ENCODE data around the gene PGAM5. TPM values are rescaled to one million over a fixed set of nuclear protein-coding genes. Genes with fewer than 3 reads are reported as not detected.

PGAM5 gene
- total RNA-seq, 4 donors from 2014 or later = 23.8 to 29.6 (median 26.1) TPM

GRCh38 chr12:132700212-132700822, 10.3 kb upstream of the PGAM5 start:
- H3K36me3 ChIP-seq = peaks cover 0 to 96% of the 10 kb centered on the region in 2 donors
- H3K27ac ChIP-seq = no peak overlapping the region
- no peak for ATAC-seq
- WGBS, 2 donors (ENCODE audit: low coverage in 1 of 2) = 86 to 92% methylated on average over 8 to 10 of the region's 10 CpGs
- H3K9me3 ChIP-seq = no peaks in the 10 kb centered on the region
- no peaks in the 10 kb centered on the region for H3K4me1 ChIP-seq
- no peak overlapping the region for H3K4me3 ChIP-seq
- TF ChIP-seq CTCF (IDR thresholded peaks at IDR 0.05) (no peak), POLR2AphosphoS5 (IDR thresholded peaks at IDR 0.05) (no peak), EP300 (IDR thresholded peaks at IDR 0.05) (no peak), POLR2A (IDR thresholded peaks at IDR 0.05) (no peak)
- no peaks in the 10 kb centered on the region for H3K27me3 ChIP-seq

GRCh38 chr12:132702640-132703039, 8.0 kb upstream of the PGAM5 start:
- Histone ChIP-seq H3K4me3 (no peak overlapping the region), H3K36me3 (peaks cover 0 to 79% of the 10 kb centered on the region in 2 donors), H3K27me3 (no peaks in the 10 kb centered on the region), H3K27ac (no peak overlapping the region), H3K9me3 (no peaks in the 10 kb centered on the region), H3K4me1 (no peaks in the 10 kb centered on the region)
- no peak for TF ChIP-seq CTCF (IDR thresholded peaks at IDR 0.05)
- no peak for TF ChIP-seq EP300 (IDR thresholded peaks at IDR 0.05)
- no peak for TF ChIP-seq POLR2A (IDR thresholded peaks at IDR 0.05)
- no peak for TF ChIP-seq POLR2AphosphoS5 (IDR thresholded peaks at IDR 0.05)
- WGBS, 2 donors (ENCODE audit: low coverage in 1 of 2) = no CpG with 5 or more reads among the region's 4 CpGs
- ATAC-seq = no peak

- Histone ChIP-seq H3K27me3 (no peaks in the 10 kb centered on the region), H3K27ac (no peak overlapping the region), H3K4me3 (no peak overlapping the region), H3K4me1 (no peaks in the 10 kb centered on the region), H3K36me3 (peaks cover 0 to 69% of the 10 kb centered on the region in 2 donors), H3K9me3 (no peaks in the 10 kb centered on the region)
- WGBS, 2 donors (ENCODE audit: low coverage in 1 of 2) = 81 to 97% methylated on average over 5 to 9 of the region's 9 CpGs
- no peak for ATAC-seq
- TF ChIP-seq POLR2A (IDR thresholded peaks at IDR 0.05) = no peak
- TF ChIP-seq POLR2AphosphoS5 (IDR thresholded peaks at IDR 0.05) = no peak
- no peak for TF ChIP-seq EP300 (IDR thresholded peaks at IDR 0.05)
- no peak for TF ChIP-seq CTCF (IDR thresholded peaks at IDR 0.05)
These were observed 7.0 kb upstream of the PGAM5 start for GRCh38 chr12:132703641-132704040.

- Histone ChIP-seq H3K27ac (no peak overlapping the region), H3K4me3 (no peak overlapping the region), H3K9me3 (no peaks in the 10 kb centered on the region), H3K4me1 (peaks cover 0 to 22% (median 10%) of the 10 kb centered on the region in 3 donors), H3K27me3 (no peaks in the 10 kb centered on the region), H3K36me3 (peaks cover 0 to 33% of the 10 kb centered on the region in 2 donors)
- WGBS, 2 donors (ENCODE audit: low coverage in 1 of 2) = 96 to 100% methylated on average over 3 to 6 of the region's 6 CpGs
- ATAC-seq = no peak
- TF ChIP-seq EP300 (IDR thresholded peaks at IDR 0.05) (no peak), CTCF (IDR thresholded peaks at IDR 0.05) (no peak), POLR2AphosphoS5 (IDR thresholded peaks at IDR 0.05) (no peak), POLR2A (IDR thresholded peaks at IDR 0.05) (no peak)
These were observed 3.4 kb upstream of the PGAM5 start for GRCh38 chr12:132707241-132707640.

GRCh38 chr12:132708150-132708549, 2.5 kb upstream of the PGAM5 start:
- Histone ChIP-seq H3K4me1 (peaks cover 0 to 31% (median 10%) of the 10 kb centered on the region in 3 donors), H3K27me3 (no peaks in the 10 kb centered on the region), H3K4me3 (no peak overlapping the region), H3K27ac (no peak overlapping the region), H3K9me3 (no peaks in the 10 kb centered on the region), H3K36me3 (peaks cover 0 to 24% of the 10 kb centered on the region in 2 donors)
- ATAC-seq = no peak
- TF ChIP-seq EP300 (IDR thresholded peaks at IDR 0.05) (no peak), POLR2A (IDR thresholded peaks at IDR 0.05) (no peak), POLR2AphosphoS5 (IDR thresholded peaks at IDR 0.05) (no peak), CTCF (IDR thresholded peaks at IDR 0.05) (no peak)
- 80% methylated on average over 2 of the region's 2 CpGs; no CpG with 5 or more reads in 1 of the 2 donors for WGBS, 2 donors (ENCODE audit: low coverage in 1 of 2)

All from gastroesophageal sphincter (tissue), 4 donors.